Ishikawa (cell line): ENCODE results near the gene C5orf63.

Source experiments
- CEBPB ChIP-seq: IDR thresholded peaks from 2 replicates; pipeline ENCODE4 v1.6.1; 2012
- CREB1 ChIP-seq: IDR thresholded peaks from 2 replicates; pipeline ENCODE4 v1.6.1; 2012; ENCODE audit warnings: low read depth
- EGR1 ChIP-seq: IDR thresholded peaks from 2 replicates; pipeline ENCODE4 v1.6.1; 2012
- EP300 ChIP-seq: IDR thresholded peaks from 2 replicates; pipeline ENCODE4 v1.6.1; 2012; ENCODE audit warnings: borderline replicate concordance
- FOXM1 ChIP-seq: IDR thresholded peaks from 2 replicates; pipeline ENCODE4 v1.6.1; 2012; ENCODE audit warnings: low read depth, borderline replicate concordance
- NFIC ChIP-seq: IDR thresholded peaks from 2 replicates; pipeline ENCODE4 v1.6.1; 2012
- RAD21 ChIP-seq: IDR thresholded peaks from 2 replicates; pipeline ENCODE4 v1.6.1; 2012; ENCODE audit warnings: low read depth
- TAF1 ChIP-seq: IDR thresholded peaks from 2 replicates; pipeline ENCODE4 v1.6.1; 2012; ENCODE audit warnings: low read depth, mild to moderate bottlenecking
- TCF12 ChIP-seq: IDR thresholded peaks from 2 replicates; pipeline ENCODE4 v1.6.1; 2012; ENCODE audit warnings: low read depth
- TEAD4 ChIP-seq: IDR thresholded peaks from 2 replicates; pipeline ENCODE4 v1.6.1; 2012
- YY1 ChIP-seq: IDR thresholded peaks from 2 replicates; pipeline ENCODE4 v1.6.1; 2012; ENCODE audit warnings: low read depth
- ZBTB7A ChIP-seq: IDR thresholded peaks from 2 replicates; pipeline ENCODE4 v1.6.1; 2012; ENCODE audit warnings: low read depth
- TF ChIP-seq, protein P1 (sequence below): IDR thresholded peaks from 2 replicates; pipeline ENCODE4 v1.6.1; 2012
- TF ChIP-seq, protein P2 (sequence below): IDR thresholded peaks from 2 replicates; pipeline ENCODE4 v1.6.1; 2012; ENCODE audit warnings: low read depth, mild to moderate bottlenecking
- TF ChIP-seq, protein P3 (sequence below): IDR thresholded peaks from 2 replicates; pipeline ENCODE4 v1.6.1; 2012

Gene C5orf63

DNA sequence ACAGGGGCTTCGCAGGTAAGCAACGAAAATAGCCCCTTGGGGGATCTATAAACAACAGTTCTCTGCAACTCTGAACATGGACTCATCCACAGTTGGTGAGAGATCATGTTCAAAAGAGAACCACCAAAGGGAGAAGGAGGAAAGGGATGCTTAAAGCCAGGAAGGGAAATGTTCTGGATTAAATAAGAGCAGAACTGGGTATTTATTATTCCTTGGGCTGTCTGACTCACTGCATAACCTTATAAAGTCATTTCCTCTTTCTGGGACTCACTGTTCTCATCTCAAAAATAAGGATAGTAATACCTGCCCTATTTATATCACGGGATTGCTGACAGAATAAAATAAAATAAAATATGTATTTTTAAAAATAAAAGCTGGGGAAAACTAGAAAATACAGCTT, 31.7 kb downstream of the C5orf63 start:
- TF ChIP-seq CEBPB (no peak), YY1 (no peak)

DNA sequence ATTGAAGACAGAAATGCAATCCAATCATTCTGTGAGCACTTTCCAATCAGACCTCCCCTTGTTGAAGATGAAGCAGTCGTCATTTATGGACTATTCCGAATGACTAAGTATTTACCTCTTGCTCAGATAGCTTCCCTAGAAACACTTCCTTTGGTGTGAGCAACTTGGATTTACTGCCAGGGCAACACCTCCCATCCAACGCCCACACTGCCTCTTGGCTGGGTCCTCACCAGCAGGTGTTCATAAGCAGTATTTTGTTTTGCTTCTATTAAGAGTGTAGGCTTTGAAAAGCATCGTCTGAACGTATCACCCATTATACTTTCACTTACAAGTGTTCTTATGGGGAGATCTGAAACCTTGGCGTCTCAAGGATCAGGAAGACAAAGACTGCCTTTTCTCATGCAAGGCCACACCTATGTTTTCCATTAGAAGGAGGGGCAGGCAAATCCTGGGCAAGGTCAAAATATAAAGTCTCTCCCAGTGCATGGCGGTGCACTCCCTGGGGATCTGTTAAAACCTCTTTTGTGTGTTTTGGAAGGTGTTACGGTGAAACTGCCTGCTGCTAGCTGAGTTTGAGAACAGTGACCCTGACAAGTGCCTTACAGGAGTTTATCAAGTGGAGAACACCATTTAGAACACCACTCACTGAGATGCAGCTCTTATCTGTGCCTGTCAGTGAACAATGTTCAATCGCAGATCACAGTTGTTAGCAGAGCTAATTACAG, 32.3 kb downstream of the C5orf63 start:
- TF ChIP-seq EGR1, result peak; percentile 37; the same call in 1 of the 2 replicates
- TF ChIP-seq TCF12, result no peak
- no peak for TF ChIP-seq FOXM1

DNA sequence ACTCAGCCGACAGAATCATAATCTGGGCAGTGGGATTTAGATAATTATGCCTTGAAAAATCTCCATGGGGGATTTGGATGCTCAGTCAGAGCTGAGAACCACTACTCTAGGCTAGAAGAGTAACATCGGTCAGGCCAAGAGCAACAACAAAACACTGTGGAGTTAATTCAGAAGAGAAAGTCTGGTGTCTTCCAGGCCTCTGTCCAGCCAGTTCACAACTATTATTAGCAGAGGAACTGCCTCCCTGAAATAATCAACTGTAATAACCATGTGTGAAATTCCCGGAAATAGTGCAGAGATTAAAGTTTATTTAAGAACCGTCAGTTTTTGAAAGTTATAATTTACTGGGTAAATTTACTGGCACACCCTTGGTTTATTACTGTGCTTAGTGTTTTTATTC, 34.8 kb downstream of the C5orf63 start:
- no peak for TF ChIP-seq TAF1
- TF ChIP-seq, protein P1, sequence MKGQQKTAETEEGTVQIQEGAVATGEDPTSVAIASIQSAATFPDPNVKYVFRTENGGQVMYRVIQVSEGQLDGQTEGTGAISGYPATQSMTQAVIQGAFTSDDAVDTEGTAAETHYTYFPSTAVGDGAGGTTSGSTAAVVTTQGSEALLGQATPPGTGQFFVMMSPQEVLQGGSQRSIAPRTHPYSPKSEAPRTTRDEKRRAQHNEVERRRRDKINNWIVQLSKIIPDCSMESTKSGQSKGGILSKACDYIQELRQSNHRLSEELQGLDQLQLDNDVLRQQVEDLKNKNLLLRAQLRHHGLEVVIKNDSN, result no peak
- TF ChIP-seq, protein P2, sequence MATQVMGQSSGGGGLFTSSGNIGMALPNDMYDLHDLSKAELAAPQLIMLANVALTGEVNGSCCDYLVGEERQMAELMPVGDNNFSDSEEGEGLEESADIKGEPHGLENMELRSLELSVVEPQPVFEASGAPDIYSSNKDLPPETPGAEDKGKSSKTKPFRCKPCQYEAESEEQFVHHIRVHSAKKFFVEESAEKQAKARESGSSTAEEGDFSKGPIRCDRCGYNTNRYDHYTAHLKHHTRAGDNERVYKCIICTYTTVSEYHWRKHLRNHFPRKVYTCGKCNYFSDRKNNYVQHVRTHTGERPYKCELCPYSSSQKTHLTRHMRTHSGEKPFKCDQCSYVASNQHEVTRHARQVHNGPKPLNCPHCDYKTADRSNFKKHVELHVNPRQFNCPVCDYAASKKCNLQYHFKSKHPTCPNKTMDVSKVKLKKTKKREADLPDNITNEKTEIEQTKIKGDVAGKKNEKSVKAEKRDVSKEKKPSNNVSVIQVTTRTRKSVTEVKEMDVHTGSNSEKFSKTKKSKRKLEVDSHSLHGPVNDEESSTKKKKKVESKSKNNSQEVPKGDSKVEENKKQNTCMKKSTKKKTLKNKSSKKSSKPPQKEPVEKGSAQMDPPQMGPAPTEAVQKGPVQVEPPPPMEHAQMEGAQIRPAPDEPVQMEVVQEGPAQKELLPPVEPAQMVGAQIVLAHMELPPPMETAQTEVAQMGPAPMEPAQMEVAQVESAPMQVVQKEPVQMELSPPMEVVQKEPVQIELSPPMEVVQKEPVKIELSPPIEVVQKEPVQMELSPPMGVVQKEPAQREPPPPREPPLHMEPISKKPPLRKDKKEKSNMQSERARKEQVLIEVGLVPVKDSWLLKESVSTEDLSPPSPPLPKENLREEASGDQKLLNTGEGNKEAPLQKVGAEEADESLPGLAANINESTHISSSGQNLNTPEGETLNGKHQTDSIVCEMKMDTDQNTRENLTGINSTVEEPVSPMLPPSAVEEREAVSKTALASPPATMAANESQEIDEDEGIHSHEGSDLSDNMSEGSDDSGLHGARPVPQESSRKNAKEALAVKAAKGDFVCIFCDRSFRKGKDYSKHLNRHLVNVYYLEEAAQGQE, result no peak
- TF ChIP-seq CEBPB, result no peak
- no peak for TF ChIP-seq NFIC
- no peak for TF ChIP-seq RAD21
- TF ChIP-seq YY1, result no peak
- no peak for TF ChIP-seq EGR1
- TF ChIP-seq TEAD4, result no peak
- no peak for TF ChIP-seq FOXM1
- no peak for TF ChIP-seq ZBTB7A

DNA sequence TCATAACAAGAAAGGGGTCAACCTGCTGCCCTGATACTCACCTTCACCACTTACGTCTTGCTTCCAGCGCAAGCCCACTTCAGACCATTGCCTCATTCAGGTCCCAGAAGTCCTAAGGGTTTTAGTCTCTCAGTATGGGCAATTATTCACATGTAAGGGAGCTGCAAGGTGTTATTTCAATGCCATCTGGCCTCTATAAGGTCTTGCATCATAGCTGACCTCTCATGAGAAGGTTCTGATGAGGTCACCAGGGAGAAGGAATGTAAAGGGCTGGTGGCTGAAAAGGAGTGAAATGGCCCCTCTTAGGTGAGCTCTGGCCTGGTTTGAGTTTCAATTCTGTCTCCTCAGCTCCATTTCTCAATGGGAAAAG, 41.5 kb downstream of the C5orf63 start:
- no peak for TF ChIP-seq NFIC
- TF ChIP-seq CEBPB, result 0 out of 2 replicates have a peak, but pooled peaks have one; percentile 14
- TF ChIP-seq, protein P1, result no peak
- TF ChIP-seq EP300, result no peak
- no peak for TF ChIP-seq TCF12

DNA sequence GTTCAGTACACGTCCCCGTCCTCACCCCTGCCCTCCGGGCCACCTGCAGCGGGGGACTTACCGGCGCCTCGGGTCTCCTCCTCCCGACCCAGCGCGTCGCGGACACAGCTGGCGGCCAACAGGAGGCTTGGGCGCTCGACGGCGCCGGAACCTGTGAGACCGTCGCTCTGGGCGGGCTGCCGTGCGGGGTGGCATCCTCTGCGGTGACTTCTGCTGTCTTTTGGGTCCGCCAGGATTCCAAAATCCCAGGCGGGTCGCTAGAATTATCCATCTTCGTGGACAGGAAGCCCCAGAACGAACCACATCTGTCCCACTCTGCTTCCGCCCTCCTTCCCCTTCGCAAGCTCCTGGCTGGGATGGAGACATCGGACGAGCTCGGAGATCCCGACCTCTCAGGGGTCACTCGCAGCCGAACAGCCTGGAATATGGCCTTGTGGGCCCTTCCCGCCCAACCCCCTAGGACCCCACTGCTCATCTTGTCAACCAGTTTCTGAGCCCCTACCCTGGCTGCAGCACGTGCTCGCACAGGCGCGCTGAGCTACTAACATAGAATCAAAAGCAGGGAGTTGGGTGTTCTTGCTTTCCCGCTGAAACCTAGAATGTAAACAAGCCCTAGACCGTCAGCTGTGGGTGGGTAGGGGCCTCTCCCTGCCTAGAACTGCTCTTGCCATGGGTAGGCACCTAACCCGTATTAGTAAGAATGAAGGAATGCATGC, 42.0 kb downstream of the C5orf63 start:
- TF ChIP-seq, protein P2, result no peak
- TF ChIP-seq NFIC, result no peak
- TF ChIP-seq TAF1, result no peak
- no peak for TF ChIP-seq CREB1
- no peak for TF ChIP-seq EP300
- no peak for TF ChIP-seq CEBPB
- TF ChIP-seq, protein P1, result no peak
- no peak for TF ChIP-seq YY1
- TF ChIP-seq RAD21, result no peak
- no peak for TF ChIP-seq FOXM1
- TF ChIP-seq ZBTB7A, result no peak
- TF ChIP-seq EGR1, result no peak
- TF ChIP-seq TEAD4, result no peak
- TF ChIP-seq, protein P3, sequence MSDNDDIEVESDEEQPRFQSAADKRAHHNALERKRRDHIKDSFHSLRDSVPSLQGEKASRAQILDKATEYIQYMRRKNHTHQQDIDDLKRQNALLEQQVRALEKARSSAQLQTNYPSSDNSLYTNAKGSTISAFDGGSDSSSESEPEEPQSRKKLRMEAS, result no peak
- TF ChIP-seq TCF12, result no peak
